Spleen (tissue), 11 donors: ENCODE results near the gene SET. TPM values are rescaled to one million over a fixed set of nuclear protein-coding genes. Genes with fewer than 3 reads are reported as not detected.
A peak's percentile ranks its signal among the peaks of the same experiment; 100 is the strongest.

Experiments
- DNase-seq: peaks from one replicate; pipeline ENCODE4 v3.0.0-alpha.2; 2020
- H3K27ac ChIP-seq, 8 donors: fragments of 200-600 bp; sonication (generic) in 7 of 8; 1 replicate in 4 of 8; 2 replicates in 4 of 8; pipeline versions ENCODE4 v1.5.0 to v1.8.0; 2016 to 2021; ENCODE audit warnings: inconsistent platforms in 4 of 8, mild to moderate bottlenecking in 4 of 8, moderate library complexity in 1 of 8
- H3K27me3 ChIP-seq, 7 donors: fragments of 200-600 bp; sonication (generic) in 6 of 7; replicated peaks in 1 of 7; 1 replicate in 4 of 7; 2 replicates in 3 of 7; pipeline versions ENCODE4 v1.5.0 to v1.8.0; 2016 to 2021; ENCODE audit warnings: inconsistent platforms in 3 of 7, mild to moderate bottlenecking in 1 of 7
- H3K36me3 ChIP-seq, 6 donors: fragments of 200-600 bp; sonication (generic) in 5 of 6; 1 replicate in 4 of 6; 2 replicates in 2 of 6; pipeline versions ENCODE4 v1.5.0 to v1.8.0; 2016 to 2021; ENCODE audit warnings: inconsistent platforms in 2 of 6
- H3K4me1 ChIP-seq, 6 donors: fragments of 200-600 bp; sonication (generic) in 5 of 6; 1 replicate in 3 of 6; 2 replicates in 3 of 6; pipeline versions ENCODE4 v1.5.0 to v1.8.0; 2016 to 2021; ENCODE audit warnings: inconsistent platforms in 3 of 6
- H3K4me3 ChIP-seq, 8 donors: fragments of 200-600 bp; sonication (generic) in 7 of 8; 1 replicate in 4 of 8; 2 replicates in 4 of 8; pipeline versions ENCODE4 v1.5.0 to v1.8.0; 2016 to 2021; ENCODE audit warnings: inconsistent platforms in 4 of 8, mild to moderate bottlenecking in 4 of 8, moderate library complexity in 2 of 8
- H3K9me3 ChIP-seq, 8 donors: fragments of 200-600 bp; sonication (generic) in 7 of 8; 1 replicate in 4 of 8; 2 replicates in 4 of 8; pipeline versions ENCODE4 v1.5.0 to v1.8.0; 2016 to 2021; ENCODE audit warnings: inconsistent platforms in 4 of 8
- CTCF ChIP-seq, 11 experiments: fragments of 200-600 bp in 7 of 11; fragments of 450-650 bp in 4 of 11; sonication (generic) in 4 of 11; IDR thresholded peaks in 8 of 11; conservative IDR thresholded peaks in 3 of 11; 1 replicate in 7 of 11; 2 replicates in 4 of 11; pipeline versions ENCODE4 v1.4.0 to v1.8.0; 2016 to 2021; ENCODE audit warnings: antibody characterized with exemption in 11 of 11, inconsistent platforms in 4 of 11, mild to moderate bottlenecking in 1 of 11
- POLR2A ChIP-seq, 3 donors: fragments of 450-650 bp; IDR thresholded peaks; one replicate each; pipeline ENCODE4 v1.5.1; 2017; ENCODE audit warnings: antibody characterized with exemption in 3 of 3, mild to moderate bottlenecking in 1 of 3
- POLR2AphosphoS5 ChIP-seq, 3 donors: sonication (generic); formaldehyde crosslinking; IDR thresholded peaks; one replicate each; pipeline ENCODE4 v1.5.1; 2017; ENCODE audit warnings: antibody characterized with exemption in 3 of 3
- WGBS, 5 donors: extraction: QIAGEN DNeasy Blood & Tissue Kit in 3 of 5; methylation state at CpG; one replicate each; pipeline versions ENCODE4 v1.1.5 to v1.1.7; 2013 to 2018; 5-methylcytosine and 5-hydroxymethylcytosine counted together
- intact Hi-C: fragments of 100-400 bp; cut with DNase I; formaldehyde crosslinking; loops from one replicate; pipeline ENCODE4 v1.15.0; 2023; ENCODE audit warnings: low total_unique reads
- polyA plus RNA-seq, 3 donors: library from polyadenylated mRNA; stranded (reverse); fragments of 200-250 nt; gene quantifications; one replicate each; pipeline ENCODE4 v1.2.1, GENCODE V29; 2013
- total RNA-seq, 7 donors: library from RNA; depleted of rRNA in 3 of 7; stranded (reverse); fragments of >200 nt in 3 of 7; fragmentation: NEBNext Ultra II Directional in 4 of 7; extraction: Animal tissue kit (Norgen Biotek cat#: 25700) in 4 of 7; gene quantifications; one replicate each; pipeline versions ENCODE4 v1.1.0 to v1.2.1, GENCODE V29; 2016 to 2021
- donor health status: healthy with polysubstance abuse.
- donor health status: DM: no; HTN: no; CAD: no; lungs with moderate emphysema.
- donor health status: DM: no; HTN: no; CAD: no.
- donor health status: Bipolar disorder and iron deficiency.
- donor health status: healthy.
- donor health status: DM: no; HTN: no; CAD: no.
- donor health status: DM: yes; HTN: yes; CAD: no.

Gene SET
- total and polyA plus RNA-seq, 10 donors, result 127 to 251 (median 205) TPM

DNA sequence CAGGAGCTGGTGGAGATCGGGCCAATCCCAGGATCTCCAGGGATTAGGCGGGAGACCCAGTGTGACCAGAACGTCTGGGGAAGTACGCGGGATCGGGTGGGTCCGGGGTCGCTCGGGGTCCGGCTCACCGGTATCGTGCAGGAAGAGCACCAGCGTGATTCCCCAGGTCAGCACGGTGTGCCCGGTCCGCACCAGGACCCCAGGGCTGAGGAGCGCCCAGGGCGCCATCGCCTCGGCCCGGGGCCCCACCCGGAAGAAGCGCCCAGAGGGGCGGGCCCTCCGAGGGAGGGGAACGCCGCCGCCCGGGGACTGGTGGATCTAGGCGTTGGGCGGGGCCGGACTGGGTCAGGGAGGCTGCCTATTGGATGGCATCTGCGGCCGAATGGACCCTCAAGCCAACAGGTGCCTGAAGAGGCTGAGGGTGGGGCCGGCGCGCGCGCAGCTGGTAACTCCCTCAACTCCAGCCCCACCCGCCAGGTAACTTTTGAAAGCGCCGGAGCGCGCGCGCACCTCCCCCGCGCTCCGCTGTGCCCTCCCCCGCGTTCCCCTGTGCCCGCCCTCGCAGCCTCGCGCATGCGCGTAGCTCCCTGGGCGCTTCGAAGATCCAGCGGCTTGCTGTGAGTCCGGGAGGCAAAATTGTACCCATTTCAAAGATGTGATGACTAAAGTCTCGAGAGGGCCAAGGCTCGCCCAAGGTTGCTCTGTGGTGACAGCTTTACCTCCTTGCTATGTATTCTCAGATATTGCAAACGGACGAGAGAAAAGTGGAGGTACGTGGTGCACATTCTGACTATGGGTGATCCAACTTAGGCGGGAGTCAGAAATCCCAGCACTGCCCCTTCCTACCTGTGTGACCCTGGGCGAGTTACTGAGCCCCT, 35.1 kb downstream of the SET start, which contains the start of gene ZDHHC12:
ZDHHC12 (minus strand) TSS at position 262 of the 878 bp plus-strand sequence; CDS start at position 228, 34 bp downstream.
- Histone ChIP-seq H3K4me3 (peak within 1 kb of the TSS; percentile 55 to 91 (median 79)), H3K4me1 (peaks cover 4 to 58% (median 35%) of the 10 kb centered on the region in 6 donors), H3K36me3 (peaks cover 0 to 31% (median 23%) of the 10 kb centered on the region in 6 donors), H3K27me3 (no peaks in the 10 kb centered on the region), H3K27ac (peak within 1 kb of the TSS; percentile 79 to 92 (median 86)), H3K9me3 (no peaks in the 10 kb centered on the region)
- DNase-seq, result peak; percentile 100
- 1 to 3% (median 2%) methylated on average over 33 to 68 of the region's 68 CpGs for WGBS, 5 donors
- TF ChIP-seq CTCF (IDR thresholded peaks at IDR 0.05 in 8 of 11, conservative IDR thresholded peaks at IDR 0.05 in 3 of 11), result peak in 2 of 11 experiments; percentile 14 to 21
- TF ChIP-seq POLR2A (IDR thresholded peaks at IDR 0.05), result peak; percentile 59 to 90 (median 86)
- peak; percentile 98 to 99 (median 98) for TF ChIP-seq POLR2AphosphoS5 (IDR thresholded peaks at IDR 0.05)
- intact Hi-C loops, result no loop called here

GRCh38 chr9:128724744-128725211, 35.8 kb downstream of the SET start:
- Histone ChIP-seq H3K9me3 (no peaks in the 10 kb centered on the region), H3K27ac (peak overlapping the region; percentile 79 to 92 (median 86)), H3K4me3 (peak overlapping the region; percentile 55 to 91 (median 79)), H3K36me3 (peaks cover 0 to 32% (median 23%) of the 10 kb centered on the region in 6 donors), H3K4me1 (peaks cover 4 to 63% (median 36%) of the 10 kb centered on the region in 6 donors), H3K27me3 (no peaks in the 10 kb centered on the region)
- DNase-seq, result peak; percentile 86
- WGBS, 5 donors, result 17 to 33% (median 26%) methylated on average over 10 of the region's 10 CpGs
- intact Hi-C loops, result no loop called here
- peak in 1 of 3 donors; percentile 56 for TF ChIP-seq POLR2AphosphoS5 (IDR thresholded peaks at IDR 0.05)
- peak in 1 of 11 experiments; percentile 28 for TF ChIP-seq CTCF (IDR thresholded peaks at IDR 0.05 in 8 of 11, conservative IDR thresholded peaks at IDR 0.05 in 3 of 11)
- no peak for TF ChIP-seq POLR2A (IDR thresholded peaks at IDR 0.05)

DNA sequence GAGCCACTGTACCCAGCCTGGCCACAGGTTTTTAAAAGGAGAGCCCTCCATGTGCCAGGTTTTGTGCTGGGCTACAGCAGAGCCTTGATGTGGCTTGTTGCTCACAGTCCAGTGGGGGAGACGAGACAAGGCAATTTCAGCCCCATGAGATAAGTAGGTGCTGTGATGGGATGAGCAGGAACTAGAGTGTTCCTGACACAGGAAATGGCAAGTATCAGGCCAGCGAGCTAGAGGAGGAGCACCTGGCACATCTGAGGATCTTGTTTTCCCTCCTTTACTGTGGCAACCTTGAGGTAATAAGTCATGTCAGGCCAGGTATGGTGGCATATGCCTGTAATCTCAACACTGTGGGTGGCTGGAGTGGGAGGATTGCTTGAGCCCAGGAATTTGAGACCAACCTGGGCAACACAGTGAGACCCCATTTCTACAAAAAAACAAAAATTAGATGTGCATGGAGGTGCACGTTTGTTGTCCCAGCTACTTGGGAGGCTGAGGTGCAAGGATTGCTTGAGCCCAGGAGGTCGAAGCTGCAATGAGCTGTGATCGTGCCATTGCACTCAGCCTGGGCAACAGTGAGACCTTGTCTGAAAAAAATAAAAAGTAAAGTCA, 38.7 kb downstream of the SET start:
- H3K9me3 ChIP-seq, result no peaks in the 10 kb centered on the region
- H3K4me1 ChIP-seq, result peaks cover 4 to 83% (median 37%) of the 10 kb centered on the region in 6 donors
- H3K4me3 ChIP-seq, result no peak overlapping the region
- 62 to 80% (median 71%) methylated on average over 5 of the region's 5 CpGs for WGBS, 5 donors
- peaks cover 0 to 37% (median 22%) of the 10 kb centered on the region in 6 donors for H3K36me3 ChIP-seq
- intact Hi-C loops, result no loop called here
- H3K27me3 ChIP-seq, result no peaks in the 10 kb centered on the region
- H3K27ac ChIP-seq, result no peak overlapping the region
- DNase-seq, result no peak
- TF ChIP-seq POLR2AphosphoS5 (IDR thresholded peaks at IDR 0.05), result no peak
- no peak for TF ChIP-seq POLR2A (IDR thresholded peaks at IDR 0.05)
- no peak for TF ChIP-seq CTCF (IDR thresholded peaks at IDR 0.05 in 8 of 11, conservative IDR thresholded peaks at IDR 0.05 in 3 of 11)
